Trophoblast cell (in vitro differentiated cells and primary cell): Measurements from ENCODE around the gene MRPL45.
A peak's percentile ranks its signal among the peaks of the same experiment; 100 is the strongest.
"Not testable (repeated sequence)": the region's sequence is repeated elsewhere in the genome, so short reads cannot be mapped to it uniquely, and the experiment has no call there.

Experiments
- DNase-seq, 2 donors: peaks; one replicate each; pipeline ENCODE4 v3.0.0-alpha.2; 2016
- H2AFZ ChIP-seq: 2 replicates; pipeline ENCODE4 v1.6.1; 2013; ENCODE audit warnings: low read length, moderate library complexity, mild to moderate bottlenecking; ENCODE audit not compliant: insufficient read depth, poor library complexity
- H2AK5ac ChIP-seq: 2 replicates; pipeline ENCODE4 v1.6.1; 2013; ENCODE audit warnings: mild to moderate bottlenecking, low read length
- H2BK120ac ChIP-seq: 2 replicates; pipeline ENCODE4 v1.6.1; 2013; ENCODE audit warnings: low read length, mild to moderate bottlenecking, moderate library complexity; ENCODE audit not compliant: insufficient read depth, poor library complexity
- H2BK12ac ChIP-seq: 2 replicates; pipeline ENCODE4 v1.6.1; 2013; ENCODE audit warnings: mild to moderate bottlenecking, low read length, moderate library complexity
- H2BK5ac ChIP-seq: 2 replicates; pipeline ENCODE4 v1.6.1; 2013; ENCODE audit warnings: low read length, low read depth, moderate library complexity, mild to moderate bottlenecking; ENCODE audit not compliant: poor library complexity
- H3K14ac ChIP-seq: 2 replicates; pipeline ENCODE4 v1.6.1; 2013; ENCODE audit warnings: mild to moderate bottlenecking, low read length
- H3K18ac ChIP-seq: 2 replicates; pipeline ENCODE4 v1.6.1; 2013; ENCODE audit warnings: mild to moderate bottlenecking, low read length
- H3K23ac ChIP-seq: 2 replicates; pipeline ENCODE4 v1.6.1; 2013; ENCODE audit warnings: low read length
- H3K27ac ChIP-seq: 2 replicates; pipeline ENCODE4 v1.5.1; 2013; ENCODE audit warnings: low read depth, mild to moderate bottlenecking, inconsistent platforms, low read length, moderate library complexity
- H3K27me3 ChIP-seq: 2 replicates; pipeline ENCODE4 v1.6.1; 2013; ENCODE audit warnings: inconsistent platforms, mild to moderate bottlenecking, low read length, moderate library complexity; ENCODE audit not compliant: insufficient read depth
- H3K36me3 ChIP-seq, 2 experiments: 1 replicate in 1 of 2; 2 replicates in 1 of 2; pipeline ENCODE4 v1.6.1; 2013; ENCODE audit warnings: low read length in 2 of 2, mild to moderate bottlenecking in 2 of 2, moderate library complexity in 1 of 2; ENCODE audit not compliant: insufficient read depth in 2 of 2, control insufficient read depth in 1 of 2
- H3K4ac ChIP-seq: 2 replicates; pipeline ENCODE4 v1.6.1; 2013; ENCODE audit warnings: low read depth, mild to moderate bottlenecking, low read length, moderate library complexity
- H3K4me1 ChIP-seq, 2 experiments: 1 replicate in 1 of 2; 2 replicates in 1 of 2; pipeline ENCODE4 v1.6.1; 2013; ENCODE audit warnings: low read length in 2 of 2, mild to moderate bottlenecking in 2 of 2, moderate library complexity in 1 of 2; ENCODE audit not compliant: insufficient read depth in 2 of 2, control insufficient read depth in 1 of 2
- H3K4me2 ChIP-seq: 2 replicates; pipeline ENCODE4 v1.6.1; 2013; ENCODE audit warnings: inconsistent platforms, mild to moderate bottlenecking, low read length, moderate library complexity
- H3K4me3 ChIP-seq: 2 replicates; pipeline ENCODE4 v1.5.1; 2013; ENCODE audit warnings: mild to moderate bottlenecking, low read depth, low read length, inconsistent platforms
- H3K79me1 ChIP-seq: one replicate; pipeline ENCODE4 v1.6.1; 2013; ENCODE audit warnings: low read length
- H3K79me2 ChIP-seq: 2 replicates; pipeline ENCODE4 v1.6.1; 2013; ENCODE audit warnings: low read length, mild to moderate bottlenecking; ENCODE audit not compliant: control insufficient read depth, insufficient read depth, poor library complexity
- H3K9ac ChIP-seq: 2 replicates; pipeline ENCODE4 v1.6.1; 2013; ENCODE audit warnings: mild to moderate bottlenecking, low read length
- H3K9me3 ChIP-seq: 2 replicates; pipeline ENCODE4 v1.6.1; 2013; ENCODE audit warnings: low read depth, mild to moderate bottlenecking, control low read depth, inconsistent platforms, low read length; ENCODE audit not compliant: insufficient read depth
- H4K12ac ChIP-seq: 2 replicates; pipeline ENCODE4 v1.6.1; 2013; ENCODE audit warnings: low read depth, mild to moderate bottlenecking, low read length, moderate library complexity
- H4K8ac ChIP-seq: 2 replicates; pipeline ENCODE4 v1.6.1; 2013; ENCODE audit warnings: low read depth, mild to moderate bottlenecking, low read length, moderate library complexity
- H4K91ac ChIP-seq: one replicate; pipeline ENCODE4 v1.6.1; 2013; ENCODE audit warnings: low read depth, mild to moderate bottlenecking, low read length, moderate library complexity
- WGBS: extraction: QIAGEN DNeasy Blood & Tissue Kit; methylation state at CpG from one replicate; pipeline ENCODE4 v1.1.7; 2013; ENCODE audit warnings: missing lambda C conversion rate; ENCODE audit not compliant: insufficient read length, insufficient coverage; ENCODE audit errors: extremely low coverage; 5-methylcytosine and 5-hydroxymethylcytosine counted together

The MRPL45 gene

DNA sequence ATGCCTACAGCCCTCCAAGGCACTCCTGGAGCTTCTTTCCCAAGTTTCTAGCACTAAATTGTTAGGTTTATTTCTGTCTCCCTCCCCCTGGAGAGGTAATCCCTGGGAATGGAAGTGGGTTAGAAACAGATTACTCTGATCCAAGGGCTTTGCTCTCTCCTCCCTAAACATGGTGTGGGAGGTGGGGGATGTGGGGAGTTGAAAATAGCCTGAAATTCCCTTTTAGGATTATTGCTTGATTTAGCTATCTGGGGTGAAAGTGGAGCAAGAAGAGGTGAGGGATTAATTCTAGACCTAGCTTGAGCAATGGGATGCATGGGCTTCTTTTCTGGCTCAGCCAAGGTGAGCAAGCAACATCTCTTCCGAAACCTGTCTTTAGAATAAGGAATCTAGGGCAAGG is 7.2 kb upstream of the MRPL45 start:
- H4K91ac ChIP-seq, H3K4me1 ChIP-seq, DNase-seq, H2BK12ac ChIP-seq, H3K9ac ChIP-seq, H3K79me2 ChIP-seq, H3K27ac ChIP-seq, H3K79me1 ChIP-seq, H2BK5ac ChIP-seq, H3K4ac ChIP-seq, H4K12ac ChIP-seq, H3K18ac ChIP-seq, H3K9me3 ChIP-seq, H3K4me3 ChIP-seq, H3K36me3 ChIP-seq, H3K14ac ChIP-seq, H2BK120ac ChIP-seq, H3K27me3 ChIP-seq, H3K4me2 ChIP-seq, H2AFZ ChIP-seq, H2AK5ac ChIP-seq, H4K8ac ChIP-seq, H3K23ac ChIP-seq: not testable (repeated sequence)
- WGBS: no CpG with 5 or more reads among the region's 1 CpG

DNA sequence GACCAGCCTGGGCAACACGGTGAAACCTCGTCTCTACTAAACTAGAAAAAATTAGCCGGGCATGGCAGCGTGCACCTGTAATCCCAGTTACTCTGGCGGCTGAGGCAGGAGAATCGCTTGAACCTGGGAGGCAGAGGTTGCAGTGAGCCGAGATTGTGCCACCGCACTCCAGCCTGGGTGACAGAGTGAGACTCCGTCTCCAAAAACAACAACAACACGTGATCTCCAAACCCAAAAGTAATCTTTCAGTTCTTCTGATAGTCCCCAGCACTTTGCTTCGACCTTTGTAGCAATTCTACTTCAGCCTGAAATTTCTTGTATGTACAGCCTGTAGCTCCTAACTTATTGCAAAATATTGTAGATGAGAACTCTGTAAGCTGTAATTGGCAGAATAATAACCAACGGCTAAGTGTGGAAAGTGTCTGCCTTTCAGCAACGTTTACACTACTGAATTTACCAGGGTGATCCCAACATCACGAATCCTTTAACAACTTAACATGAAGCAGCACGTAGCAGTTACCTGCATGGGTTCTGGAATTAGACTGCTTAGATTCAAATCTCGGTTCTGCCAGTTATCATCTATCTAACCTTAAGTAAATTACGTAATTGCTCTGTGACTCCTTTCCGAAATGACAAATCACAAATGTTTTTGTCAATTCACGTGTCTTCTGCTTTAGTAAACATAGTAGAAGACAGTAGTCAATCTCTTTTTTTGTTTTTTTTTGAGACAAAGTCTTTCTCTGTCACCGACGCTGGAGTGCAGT is 1.2 kb upstream of the MRPL45 start:
- not testable (repeated sequence) for H2BK5ac ChIP-seq, H3K79me2 ChIP-seq, H3K4me1 ChIP-seq, H4K12ac ChIP-seq, H3K4me2 ChIP-seq, H4K91ac ChIP-seq, H3K79me1 ChIP-seq, H3K27ac ChIP-seq, H3K14ac ChIP-seq, H3K4ac ChIP-seq, H2AK5ac ChIP-seq, H2BK12ac ChIP-seq, H3K36me3 ChIP-seq, H2BK120ac ChIP-seq, H2AFZ ChIP-seq, H3K4me3 ChIP-seq, H3K27me3 ChIP-seq, H3K23ac ChIP-seq, H3K9ac ChIP-seq, H3K18ac ChIP-seq, H3K9me3 ChIP-seq
- WGBS: no CpG with 5 or more reads among the region's 21 CpGs
- DNase-seq: peak; percentile 65 to 84
- H4K8ac ChIP-seq: peak overlapping the region; percentile 56

DNA sequence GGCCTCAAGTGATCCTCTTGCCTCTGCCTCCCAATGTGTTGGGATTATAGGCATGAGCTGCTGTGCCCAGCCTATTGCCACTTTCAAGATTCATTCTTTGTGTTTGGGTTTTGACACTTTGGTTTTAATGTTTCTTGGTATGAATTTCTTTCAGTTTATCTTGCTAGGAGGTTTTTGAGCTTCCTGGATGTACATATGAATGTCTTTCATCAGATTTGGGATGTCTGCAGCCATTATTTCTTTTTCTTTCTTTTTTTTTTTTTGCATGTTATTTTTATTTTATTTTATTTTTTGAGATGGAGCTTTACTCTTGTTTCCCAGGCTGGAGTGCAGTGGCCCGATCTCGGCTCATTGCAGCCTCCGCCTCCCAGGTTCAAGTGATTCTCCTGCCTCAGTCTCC is 18.5 kb downstream of the MRPL45 start:
- Histone ChIP-seq H3K4me1 (peaks cover under 1 to 5% of the 10 kb centered on the region in 2 experiments), H3K36me3 (peaks cover 2 to 9% of the 10 kb centered on the region in 2 experiments), H3K79me2 (no peaks in the 10 kb centered on the region), H3K4me3 (no peak overlapping the region), H2BK120ac (no peak overlapping the region), H2BK12ac (no peak overlapping the region), H4K12ac (no peak overlapping the region), H3K79me1 (no peaks in the 10 kb centered on the region), H4K8ac (no peak overlapping the region), H3K9ac (no peak overlapping the region), H3K9me3 (no peaks in the 10 kb centered on the region), H3K27ac (no peak overlapping the region), H3K18ac (no peak overlapping the region), H3K4me2 (no peak overlapping the region), H2BK5ac (no peak overlapping the region), H3K14ac (no peak overlapping the region), H2AFZ (no peak overlapping the region), H4K91ac (no peak overlapping the region), H3K27me3 (no peaks in the 10 kb centered on the region), H3K4ac (no peak overlapping the region), H2AK5ac (no peak overlapping the region), H3K23ac (no peak overlapping the region)
- DNase-seq: no peak
- no CpG with 5 or more reads among the region's 3 CpGs for WGBS

DNA sequence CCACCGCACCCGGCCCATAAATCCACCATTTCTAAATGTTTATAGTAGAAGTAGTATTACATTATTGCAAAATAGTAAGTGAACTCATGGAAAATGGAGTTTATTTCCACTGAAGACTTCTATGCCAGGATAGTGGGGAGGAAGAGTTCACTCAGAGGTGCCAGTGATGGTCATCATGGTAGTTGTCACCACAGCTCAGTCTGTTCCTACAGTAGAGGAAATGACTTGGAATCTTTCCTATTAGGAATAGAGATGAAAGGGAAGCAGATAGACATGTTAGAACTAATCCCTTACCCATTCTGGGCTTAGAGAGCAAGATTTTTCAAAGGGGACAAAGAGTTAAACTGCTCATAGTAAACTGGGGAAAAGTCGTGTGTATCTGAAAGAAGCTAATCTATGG is 20.1 kb downstream of the MRPL45 start:
- H3K23ac ChIP-seq: no peak overlapping the region
- no peaks in the 10 kb centered on the region for H3K79me2 ChIP-seq
- DNase-seq: no peak
- no peak overlapping the region for H4K91ac ChIP-seq
- no peaks in the 10 kb centered on the region for H3K27me3 ChIP-seq
- no peak overlapping the region for H3K27ac ChIP-seq
- H3K36me3 ChIP-seq: peaks cover 2 to 5% of the 10 kb centered on the region in 2 experiments
- no peak overlapping the region for H4K8ac ChIP-seq
- no peak overlapping the region for H2AFZ ChIP-seq
- no peak overlapping the region for H3K4ac ChIP-seq
- H2BK5ac ChIP-seq: no peak overlapping the region
- H3K18ac ChIP-seq: no peak overlapping the region
- no peak overlapping the region for H3K14ac ChIP-seq
- no peak overlapping the region for H3K4me3 ChIP-seq
- H3K4me2 ChIP-seq: no peak overlapping the region
- no peak overlapping the region for H2AK5ac ChIP-seq
- H2BK12ac ChIP-seq: no peak overlapping the region
- H3K4me1 ChIP-seq: peaks cover 7 to 15% of the 10 kb centered on the region in 2 experiments
- H2BK120ac ChIP-seq: no peak overlapping the region
- no peak overlapping the region for H4K12ac ChIP-seq
- H3K9ac ChIP-seq: no peak overlapping the region
- no CpG with 5 or more reads among the region's 3 CpGs for WGBS
- no peaks in the 10 kb centered on the region for H3K9me3 ChIP-seq
- H3K79me1 ChIP-seq: no peaks in the 10 kb centered on the region
